CD4-positive, CD25-positive, alpha-beta regulatory T cell (primary cell): Measurements from ENCODE around the gene ASB1. TPM values are rescaled to one million over a fixed set of nuclear protein-coding genes. Genes with fewer than 3 reads are reported as not detected.
A peak's percentile ranks its signal among the peaks of the same experiment; 100 is the strongest.

ENCODE experiments used
- ATAC-seq, 2 donors: fragments of 150-1000 bp; cut with Tn5 transposase; one replicate each; pipeline ENCODE4 v1.10.0; 2021; ENCODE audit warnings: low read depth in 2 of 2, moderate number of reproducible peaks in 2 of 2, moderate library complexity in 1 of 2
- DNase-seq, 3 donors: peaks; one replicate each; pipeline versions ENCODE4 v3.0.0 to v3.0.0-alpha.2; 2012 to 2022; ENCODE audit warnings: mixed read lengths in 1 of 3
- H3K27ac ChIP-seq: one replicate; pipeline ENCODE4 v1.7.0; 2013; ENCODE audit warnings: mild to moderate bottlenecking, low read length; ENCODE audit not compliant: insufficient read depth, poor library complexity, severe bottlenecking
- H3K27me3 ChIP-seq: one replicate; pipeline ENCODE4 v1.7.0; 2013; ENCODE audit warnings: low read length; ENCODE audit not compliant: control insufficient read depth, insufficient read depth
- H3K36me3 ChIP-seq: one replicate; pipeline ENCODE4 v1.7.0; 2013; ENCODE audit warnings: mild to moderate bottlenecking, low read length, moderate library complexity; ENCODE audit not compliant: control insufficient read depth, insufficient read depth
- H3K4me1 ChIP-seq: 2 replicates; pipeline ENCODE4 v1.7.0; 2013; ENCODE audit warnings: mild to moderate bottlenecking, low read length; ENCODE audit not compliant: insufficient read depth, control insufficient read depth, poor library complexity, severe bottlenecking
- H3K4me3 ChIP-seq: one replicate; pipeline ENCODE4 v1.7.0; 2013; ENCODE audit warnings: low read depth, mild to moderate bottlenecking, low read length, moderate library complexity
- H3K9me3 ChIP-seq, 2 experiments: 1 replicate in 1 of 2; 2 replicates in 1 of 2; pipeline ENCODE4 v1.7.0; 2013; ENCODE audit warnings: low read length in 2 of 2, mild to moderate bottlenecking in 1 of 2, moderate library complexity in 1 of 2; ENCODE audit not compliant: control insufficient read depth in 2 of 2
- H3K27ac Mint-ChIP-seq, 3 donors: one replicate each; pipeline ENCODE4 v1.8.0; 2020 to 2022; ENCODE audit warnings: mild to moderate bottlenecking in 3 of 3, mixed read lengths in 3 of 3, moderate library complexity in 2 of 3
- H3K27me3 Mint-ChIP-seq: one replicate; pipeline ENCODE4 v1.8.0; 2022; ENCODE audit warnings: mild to moderate bottlenecking, mixed read lengths
- H3K36me3 Mint-ChIP-seq: one replicate; pipeline ENCODE4 v1.8.0; 2020; ENCODE audit warnings: mixed read lengths
- H3K4me1 Mint-ChIP-seq, 4 donors: one replicate each; pipeline ENCODE4 v1.8.0; 2020 to 2022; ENCODE audit warnings: mixed read lengths in 4 of 4, mild to moderate bottlenecking in 1 of 4
- H3K4me3 Mint-ChIP-seq, 4 donors: one replicate each; pipeline ENCODE4 v1.8.0; 2020 to 2022; ENCODE audit warnings: mild to moderate bottlenecking in 4 of 4, mixed read lengths in 4 of 4, moderate library complexity in 3 of 4
- H3K9me3 Mint-ChIP-seq, 7 donors: one replicate each; pipeline ENCODE4 v1.8.0; 2020 to 2022; ENCODE audit warnings: mixed read lengths in 7 of 7, mild to moderate bottlenecking in 3 of 7, moderate library complexity in 2 of 7
- polyA plus RNA-seq, 4 donors: library from polyadenylated mRNA; unstranded; fragments of 300-500 nt; fragmentation: Illumina TruSeq; gene quantifications; one replicate each; pipeline ENCODE4 v1.2.3, GENCODE V29; 2021
- total RNA-seq: library from RNA; stranded (reverse); gene quantifications from one replicate; pipeline ENCODE4 v1.2.3, GENCODE V29; 2022

ASB1 gene
- total and polyA plus RNA-seq, 5 donors from 2014 or later: 17.6 to 23.0 (median 21.7) TPM

DNA sequence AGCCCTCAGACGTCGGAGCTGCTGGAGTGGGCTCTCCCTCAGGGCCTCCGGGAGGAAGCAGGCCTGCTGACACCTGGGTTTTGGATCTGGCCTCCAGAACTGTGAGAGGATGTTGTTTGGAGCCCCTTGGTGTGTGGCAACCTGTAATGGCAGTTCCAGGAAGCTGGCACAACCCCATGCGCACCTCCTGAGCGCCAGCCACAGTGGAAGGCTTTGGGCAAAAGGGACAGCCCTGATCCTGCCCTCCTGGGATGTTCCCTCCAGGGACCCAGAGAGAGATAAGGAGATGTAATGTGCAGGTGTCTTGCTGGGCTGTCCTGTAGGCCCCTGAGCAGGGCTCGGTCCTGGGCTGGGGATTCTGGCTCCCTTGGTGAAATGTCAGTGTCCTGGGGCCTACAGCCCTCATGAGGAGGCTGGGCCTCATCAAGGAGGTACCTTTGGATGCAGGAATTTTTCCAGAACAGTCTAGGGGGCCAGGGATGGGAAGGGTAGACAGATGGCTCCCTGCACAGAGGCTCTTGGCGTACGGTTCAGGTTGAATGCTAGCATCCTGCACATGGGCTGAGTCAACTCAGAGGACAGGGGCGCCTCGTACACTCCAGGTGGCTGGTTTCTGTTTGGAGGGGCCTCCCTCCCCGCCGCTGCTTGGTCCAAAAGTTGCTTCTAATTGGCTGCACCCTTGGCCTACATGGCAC lies 61.1 kb downstream of the ASB1 start:
- H3K27me3 ChIP-seq: no peaks in the 10 kb centered on the region
- no peak overlapping the region for H3K4me3 Mint-ChIP-seq
- H3K36me3 Mint-ChIP-seq: no peaks in the 10 kb centered on the region
- no peak overlapping the region for H3K27ac Mint-ChIP-seq
- peaks cover 7% of the 10 kb centered on the region for H3K27me3 Mint-ChIP-seq
- no peaks in the 10 kb centered on the region for H3K36me3 ChIP-seq
- no peaks in the 10 kb centered on the region for H3K4me1 ChIP-seq
- H3K9me3 Mint-ChIP-seq: no peaks in the 10 kb centered on the region
- H3K27ac ChIP-seq: no peak overlapping the region
- ATAC-seq (no peak), DNase-seq (no peak)
- H3K4me3 ChIP-seq: no peak overlapping the region
- H3K4me1 Mint-ChIP-seq: peaks cover 0 to 7% (median 1%) of the 10 kb centered on the region in 4 donors
- H3K9me3 ChIP-seq: no peaks in the 10 kb centered on the region

DNA sequence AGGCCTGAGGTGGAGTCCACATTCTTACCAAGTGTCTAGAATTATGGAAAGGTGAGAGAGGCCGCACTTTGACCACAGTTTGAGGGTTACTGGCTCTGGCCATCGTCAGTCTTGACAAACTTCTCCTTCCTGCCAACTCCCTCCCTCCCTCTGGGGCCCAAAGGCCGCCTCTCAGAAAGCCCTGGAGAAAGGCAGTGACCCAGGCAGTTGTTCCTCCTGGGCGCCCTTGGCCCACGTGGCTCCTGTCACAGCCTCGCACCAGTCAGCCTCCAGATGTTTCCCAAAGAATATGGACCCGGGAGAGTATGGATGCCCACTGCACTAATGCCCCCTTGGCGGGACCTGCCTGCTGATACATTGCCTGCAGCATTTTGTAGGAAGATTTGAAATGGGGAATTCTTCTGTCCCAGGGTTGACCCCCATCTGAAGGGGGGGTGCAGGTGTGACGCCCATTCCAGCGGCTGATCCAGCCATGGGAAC lies 61.7 kb downstream of the ASB1 start:
- Histone ChIP-seq H3K27me3 (no peaks in the 10 kb centered on the region), H3K27ac (no peak overlapping the region), H3K36me3 (no peaks in the 10 kb centered on the region), H3K4me1 (no peaks in the 10 kb centered on the region), H3K4me3 (no peak overlapping the region), H3K9me3 (no peaks in the 10 kb centered on the region)
- no peak overlapping the region for H3K4me3 Mint-ChIP-seq
- DNase-seq: no peak
- peaks cover 0 to 8% (median 2%) of the 10 kb centered on the region in 4 donors for H3K4me1 Mint-ChIP-seq
- no peak for ATAC-seq
- H3K9me3 Mint-ChIP-seq: no peaks in the 10 kb centered on the region
- no peak overlapping the region for H3K27ac Mint-ChIP-seq
- no peaks in the 10 kb centered on the region for H3K36me3 Mint-ChIP-seq
- H3K27me3 Mint-ChIP-seq: peaks cover 11% of the 10 kb centered on the region

DNA sequence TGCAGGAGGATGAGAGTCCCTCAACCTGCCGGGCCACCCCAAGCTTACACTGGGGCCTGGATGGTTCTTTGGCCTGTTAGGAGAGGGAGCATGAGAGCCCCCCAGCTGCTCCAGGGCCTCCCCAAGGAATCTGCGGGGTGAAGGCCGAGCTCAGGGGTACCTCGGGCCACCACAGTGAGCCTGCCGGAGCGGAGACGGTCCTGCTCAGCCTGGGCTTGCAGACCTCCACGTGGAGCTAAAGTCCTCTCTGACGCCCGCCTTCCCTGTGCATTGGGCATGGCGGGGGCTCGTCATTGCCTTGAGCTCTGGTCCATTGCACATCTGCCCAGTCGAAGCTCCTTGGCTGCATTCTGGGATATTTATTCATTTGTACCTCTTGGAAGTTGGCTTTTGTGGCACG lies 62.7 kb downstream of the ASB1 start:
- no peaks in the 10 kb centered on the region for H3K36me3 ChIP-seq
- Mint-ChIP-seq H3K36me3 (no peaks in the 10 kb centered on the region), H3K27ac (no peak overlapping the region), H3K4me1 (peaks cover 0 to 18% (median 8%) of the 10 kb centered on the region in 4 donors), H3K4me3 (no peak overlapping the region), H3K27me3 (peaks cover 17% of the 10 kb centered on the region), H3K9me3 (no peaks in the 10 kb centered on the region)
- H3K27ac ChIP-seq: no peak overlapping the region
- H3K27me3 ChIP-seq: no peaks in the 10 kb centered on the region
- no peak overlapping the region for H3K4me3 ChIP-seq
- peaks cover 7% of the 10 kb centered on the region for H3K4me1 ChIP-seq
- H3K9me3 ChIP-seq: no peaks in the 10 kb centered on the region
- no peak for ATAC-seq
- no peak for DNase-seq

DNA sequence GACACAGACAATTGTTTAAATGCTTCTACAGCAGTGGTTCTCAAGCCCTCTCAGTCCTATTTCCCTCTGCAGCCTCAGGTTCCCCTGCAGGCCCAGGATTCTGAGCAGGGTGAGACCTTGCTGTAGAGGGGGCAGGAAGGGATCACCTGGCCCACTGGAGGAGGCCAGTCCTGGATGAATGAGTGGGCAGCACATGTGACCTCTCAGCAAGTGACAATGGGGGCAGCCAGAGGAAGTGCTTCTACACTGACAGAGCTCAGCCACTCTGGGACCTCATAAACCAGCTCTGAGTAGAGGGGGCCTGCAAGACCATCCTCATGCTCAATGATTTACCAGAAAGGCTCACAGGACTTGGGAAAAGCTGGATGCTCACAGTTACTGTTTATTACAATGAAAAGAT lies 63.2 kb downstream of the ASB1 start:
- DNase-seq (no peak), ATAC-seq (no peak)
- peaks cover 0 to 22% (median 10%) of the 10 kb centered on the region in 4 donors for H3K4me1 Mint-ChIP-seq
- no peaks in the 10 kb centered on the region for H3K9me3 Mint-ChIP-seq
- Histone ChIP-seq H3K4me1 (peaks cover 10% of the 10 kb centered on the region), H3K27me3 (no peaks in the 10 kb centered on the region), H3K9me3 (no peaks in the 10 kb centered on the region), H3K4me3 (no peak overlapping the region), H3K27ac (no peak overlapping the region), H3K36me3 (no peaks in the 10 kb centered on the region)
- no peaks in the 10 kb centered on the region for H3K36me3 Mint-ChIP-seq
- H3K27me3 Mint-ChIP-seq: peaks cover 17% of the 10 kb centered on the region
- no peak overlapping the region for H3K27ac Mint-ChIP-seq
- no peak overlapping the region for H3K4me3 Mint-ChIP-seq

DNA sequence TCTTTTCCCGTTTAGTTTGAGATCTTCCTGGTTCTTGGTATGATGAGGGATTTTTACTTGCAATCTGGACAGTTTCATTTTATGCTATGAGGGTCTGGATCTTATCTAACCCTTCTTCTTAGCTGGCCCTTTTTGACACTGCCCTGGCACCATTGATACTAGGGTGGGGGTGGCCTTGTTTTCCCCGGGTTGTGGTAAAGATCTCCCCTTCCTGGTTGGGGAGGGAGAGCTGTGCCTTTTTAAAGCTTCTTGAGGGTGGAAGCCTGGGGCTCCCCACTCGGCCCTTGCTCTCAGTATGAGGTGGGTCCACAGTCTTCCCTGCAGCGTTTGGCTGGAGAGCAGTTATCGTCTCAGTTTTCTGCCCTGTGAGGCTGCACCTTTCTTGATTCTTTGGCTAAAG lies 66.1 kb downstream of the ASB1 start:
- DNase-seq (no peak), ATAC-seq (no peak)
- no peaks in the 10 kb centered on the region for H3K27me3 ChIP-seq
- H3K4me3 Mint-ChIP-seq: no peak overlapping the region
- H3K36me3 ChIP-seq: no peaks in the 10 kb centered on the region
- H3K27ac ChIP-seq: no peak overlapping the region
- H3K4me1 Mint-ChIP-seq: peaks cover 0 to 28% (median 10%) of the 10 kb centered on the region in 4 donors
- H3K9me3 Mint-ChIP-seq: no peaks in the 10 kb centered on the region
- H3K27ac Mint-ChIP-seq: no peak overlapping the region
- peaks cover 17% of the 10 kb centered on the region for H3K27me3 Mint-ChIP-seq
- H3K4me1 ChIP-seq: peaks cover 10% of the 10 kb centered on the region
- H3K9me3 ChIP-seq: no peaks in the 10 kb centered on the region
- H3K4me3 ChIP-seq: no peak overlapping the region
- no peaks in the 10 kb centered on the region for H3K36me3 Mint-ChIP-seq

DNA sequence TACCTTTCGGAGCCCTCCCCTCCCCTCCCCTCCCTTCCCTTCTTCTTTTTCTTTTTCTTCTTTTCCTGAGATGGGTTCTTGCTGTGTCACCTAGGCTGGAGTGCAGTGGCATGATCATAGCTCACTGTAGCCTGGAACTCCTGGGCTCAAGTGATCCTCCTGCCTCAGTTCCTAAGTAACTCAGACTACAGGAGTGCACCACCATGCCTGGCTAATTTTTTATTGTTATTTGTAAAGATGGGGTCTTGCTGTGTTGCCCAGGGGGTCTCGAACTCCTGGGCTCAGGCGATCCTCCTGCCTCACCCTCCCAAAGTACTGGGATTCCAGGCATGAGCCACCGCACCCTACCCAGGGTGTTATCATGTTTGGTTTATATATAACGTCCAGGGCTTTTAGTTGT lies 66.7 kb downstream of the ASB1 start:
- peak overlapping the region in 1 of 3 donors; percentile 20 for H3K27ac Mint-ChIP-seq

DNA sequence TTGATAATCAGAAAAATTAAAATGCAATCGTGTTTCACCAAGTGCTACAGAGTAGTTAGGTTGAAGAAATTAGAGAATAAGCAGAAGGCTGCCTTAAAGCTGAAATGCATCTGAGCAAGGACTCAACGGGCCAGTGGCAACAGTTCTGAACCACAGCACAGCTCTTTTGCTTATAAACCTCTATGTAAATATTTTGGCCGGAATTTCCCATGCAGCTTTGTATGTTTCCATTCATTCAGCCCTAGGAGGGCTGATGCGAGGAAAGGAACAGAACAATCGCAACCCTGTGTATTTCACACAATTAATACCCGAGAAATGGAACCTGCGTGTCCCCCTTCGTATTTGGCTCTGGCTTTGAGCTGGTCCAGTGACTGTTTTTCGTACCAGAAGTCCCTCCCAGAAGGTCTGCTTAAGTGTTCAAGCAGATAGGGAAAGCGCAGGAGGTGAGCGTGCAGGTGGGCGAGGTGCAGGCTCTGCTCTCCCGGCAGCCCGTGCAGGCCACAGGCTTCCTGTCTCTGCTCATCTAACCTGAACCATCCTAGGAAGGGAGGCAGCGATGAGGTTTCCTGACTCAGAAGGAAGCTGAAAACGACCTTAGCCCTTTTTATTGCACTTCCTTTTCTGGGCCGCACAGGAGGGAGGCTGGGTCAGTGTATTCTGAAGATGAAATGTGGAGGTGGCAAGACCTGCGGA lies 67.3 kb downstream of the ASB1 start:
- Histone ChIP-seq H3K27ac (no peak overlapping the region), H3K4me1 (peaks cover 10% of the 10 kb centered on the region), H3K36me3 (no peaks in the 10 kb centered on the region), H3K9me3 (no peaks in the 10 kb centered on the region), H3K4me3 (no peak overlapping the region), H3K27me3 (no peaks in the 10 kb centered on the region)
- Mint-ChIP-seq H3K4me3 (peak overlapping the region in 3 of 4 donors; percentile 30 to 54 (median 41)), H3K27ac (peak overlapping the region; percentile 67 to 84 (median 73)), H3K4me1 (peaks cover 0 to 28% (median 10%) of the 10 kb centered on the region in 4 donors), H3K36me3 (no peaks in the 10 kb centered on the region), H3K27me3 (peaks cover 17% of the 10 kb centered on the region), H3K9me3 (no peaks in the 10 kb centered on the region)
- DNase-seq (peak in 2 of 3 donors; percentile 1 to 58), ATAC-seq (peak in 1 of 2 donors; percentile 45)

More for the DNA sequence above, 66.7 kb downstream of the ASB1 start:
- Histone ChIP-seq H3K27ac (no peak overlapping the region), H3K36me3 (no peaks in the 10 kb centered on the region), H3K27me3 (no peaks in the 10 kb centered on the region), H3K4me1 (peaks cover 10% of the 10 kb centered on the region), H3K4me3 (no peak overlapping the region), H3K9me3 (no peaks in the 10 kb centered on the region)
- Mint-ChIP-seq H3K4me1 (peaks cover 0 to 28% (median 10%) of the 10 kb centered on the region in 4 donors), H3K4me3 (no peak overlapping the region), H3K9me3 (no peaks in the 10 kb centered on the region), H3K36me3 (no peaks in the 10 kb centered on the region), H3K27me3 (peaks cover 17% of the 10 kb centered on the region)
- ATAC-seq (no peak), DNase-seq (no peak)
